HEK293T (cell line): ENCODE measurements around the gene ANKRD22.

Experiments used
- CTCF ChIA-PET: fragments of 350-600 bp; formaldehyde crosslinking; extraction: SDS; loops from one replicate; lab custom pipeline; 2021; ENCODE audit warnings: antibody characterized with exemption, inconsistent platforms; lab: Yijun Ruan, JAX
- POLR2A ChIA-PET: fragments of 350-600 bp; formaldehyde crosslinking; extraction: SDS; loops from one replicate; lab custom pipeline; 2020; ENCODE audit warnings: antibody characterized with exemption, inconsistent platforms; lab: Yijun Ruan, JAX
- DNase-seq: peaks from one replicate; pipeline ENCODE4 v3.0.0; 2012; ENCODE audit warnings: mixed read lengths; ENCODE audit errors: extremely low spot score
- ARNT ChIP-seq: fragments of 450-650 bp; IDR thresholded peaks from 2 replicates; pipeline ENCODE4 v1.6.1; 2017; ENCODE audit warnings: mild to moderate bottlenecking
- BHLHE40 ChIP-seq: fragments of 450-650 bp; IDR thresholded peaks from 2 replicates; pipeline ENCODE4 v1.6.1; 2016; ENCODE audit warnings: mild to moderate bottlenecking, moderate library complexity, borderline replicate concordance
- CTBP1 ChIP-seq: fragments of 450-650 bp; IDR thresholded peaks from 2 replicates; pipeline ENCODE4 v1.6.1; 2016; ENCODE audit warnings: borderline replicate concordance
- ELF4 ChIP-seq: fragments of 450-650 bp; IDR thresholded peaks from 2 replicates; pipeline ENCODE4 v1.6.1; 2017; ENCODE audit warnings: antibody characterized with exemption
- FOXA1 ChIP-seq: fragments of 450-650 bp; IDR thresholded peaks from 2 replicates; pipeline ENCODE4 v1.6.1; 2016; ENCODE audit warnings: mild to moderate bottlenecking
- FOXK2 ChIP-seq: fragments of 450-650 bp; IDR thresholded peaks from 2 replicates; pipeline ENCODE4 v1.6.1; 2016; ENCODE audit warnings: mild to moderate bottlenecking
- FOXM1 ChIP-seq: fragments of 450-650 bp; IDR thresholded peaks from 2 replicates; pipeline ENCODE4 v1.6.1; 2017; ENCODE audit warnings: mild to moderate bottlenecking, borderline replicate concordance
- HDGF ChIP-seq: fragments of 450-650 bp; IDR thresholded peaks from 2 replicates; pipeline ENCODE4 v1.6.1; 2017; ENCODE audit warnings: antibody characterized with exemption, borderline replicate concordance
- L3MBTL2 ChIP-seq: fragments of 450-650 bp; conservative IDR thresholded peaks from 2 replicates; pipeline ENCODE4 v1.6.1; 2016; ENCODE audit warnings: mild to moderate bottlenecking
- LEF1 ChIP-seq: fragments of 450-650 bp; IDR thresholded peaks from 2 replicates; pipeline ENCODE4 v1.6.1; 2017; ENCODE audit warnings: mild to moderate bottlenecking, borderline replicate concordance
- NFRKB ChIP-seq: fragments of 450-650 bp; IDR thresholded peaks from 2 replicates; pipeline ENCODE4 v1.6.1; 2016; ENCODE audit warnings: mild to moderate bottlenecking, moderate library complexity
- PKNOX1 ChIP-seq: fragments of 450-650 bp; IDR thresholded peaks from 2 replicates; pipeline ENCODE4 v1.6.1; 2016
- SP1 ChIP-seq: fragments of 450-650 bp; IDR thresholded peaks from 2 replicates; pipeline ENCODE4 v1.6.1; 2017
- SUZ12 ChIP-seq: fragments of 450-650 bp; IDR thresholded peaks from 2 replicates; pipeline ENCODE4 v1.6.1; 2016; ENCODE audit warnings: mild to moderate bottlenecking
- TARDBP ChIP-seq: fragments of 450-650 bp; IDR thresholded peaks from 2 replicates; pipeline ENCODE4 v1.6.1; 2016
- ZNF384 ChIP-seq: fragments of 450-650 bp; IDR thresholded peaks from 2 replicates; pipeline ENCODE4 v1.6.1; 2016

The ANKRD22 gene

GRCh38 chr10:88893611-88894010 lies 42.0 kb upstream of the ANKRD22 start:
- ChIA-PET POLR2A (interaction anchor here (2.8 kb wide), 1 partner anchor 14 kb away, joined by 7 read pairs; the partner anchor contains the start of gene STAMBPL1), CTCF (no interaction called here)
- DNase-seq, result no peak
- TF ChIP-seq ELF4, result no peak
- no peak for TF ChIP-seq FOXK2
- TF ChIP-seq L3MBTL2, result no peak
- TF ChIP-seq HDGF, result no peak
- TF ChIP-seq NFRKB, result no peak
- TF ChIP-seq SUZ12, result no peak
- no peak for TF ChIP-seq TARDBP
- no peak for TF ChIP-seq ARNT
- no peak for TF ChIP-seq FOXA1

GRCh38 chr10:88892222-88892967 lies 40.8 kb upstream of the ANKRD22 start:
- POLR2A ChIA-PET, result interaction anchor here (2.8 kb wide), 1 partner anchor 13 kb away, joined by 7 read pairs; the partner anchor contains the start of gene STAMBPL1
- CTCF ChIA-PET, result interaction anchor here (0.7 kb wide), 1 partner anchor 40 kb away, joined by 3 read pairs; no protein-coding TSS in a partner anchor
- no peak for TF ChIP-seq FOXM1
- DNase-seq, result no peak

- no peak for DNase-seq
- no peak for TF ChIP-seq ZNF384
- TF ChIP-seq HDGF, result no peak
- TF ChIP-seq SUZ12, result no peak
- no peak for TF ChIP-seq FOXA1
- TF ChIP-seq FOXK2, result no peak
- TF ChIP-seq PKNOX1, result no peak
- CTCF ChIA-PET, result interaction anchor here (0.7 kb wide), 1 partner anchor 116 kb away, joined by 3 read pairs; no protein-coding TSS in a partner anchor
- POLR2A ChIA-PET, result no interaction called here
Measured at GRCh38 chr10:88890681-88891381, 39.2 kb upstream of the ANKRD22 start.

- CTCF ChIA-PET, result no interaction called here
- TF ChIP-seq FOXM1, result no peak
- no peak for TF ChIP-seq CTBP1
- TF ChIP-seq HDGF, result no peak
- no peak for TF ChIP-seq L3MBTL2
- TF ChIP-seq ZNF384, result no peak
- no peak for TF ChIP-seq TARDBP
- TF ChIP-seq FOXK2, result no peak
- no peak for TF ChIP-seq PKNOX1
- TF ChIP-seq ELF4, result no peak
- TF ChIP-seq SUZ12, result no peak
- no peak for TF ChIP-seq ARNT
- TF ChIP-seq NFRKB, result no peak
- no peak for TF ChIP-seq BHLHE40
- TF ChIP-seq FOXA1, result no peak
- no peak for DNase-seq
- POLR2A ChIA-PET, result no interaction called here
Measured at GRCh38 chr10:88889559-88890337, 38.1 kb upstream of the ANKRD22 start.

GRCh38 chr10:88888810-88889445 lies 37.3 kb upstream of the ANKRD22 start:
- CTCF ChIA-PET, result no interaction called here
- POLR2A ChIA-PET, result interaction anchor here (1.3 kb wide), 1 partner anchor 9 kb away, joined by 3 read pairs; the partner anchor contains the start of gene STAMBPL1
- TF ChIP-seq LEF1, result no peak
- TF ChIP-seq SP1, result no peak
- no peak for TF ChIP-seq TARDBP
- no peak for TF ChIP-seq PKNOX1
- no peak for TF ChIP-seq NFRKB
- no peak for TF ChIP-seq BHLHE40
- no peak for TF ChIP-seq FOXM1
- DNase-seq, result no peak

- no peak for TF ChIP-seq FOXK2
- no peak for TF ChIP-seq TARDBP
- no peak for TF ChIP-seq CTBP1
- no peak for TF ChIP-seq BHLHE40
- ChIA-PET CTCF (no interaction called here), POLR2A (no interaction called here)
- no peak for DNase-seq
Measured at GRCh38 chr10:88886557-88886956, 34.9 kb upstream of the ANKRD22 start.
